Adipose tissue (tissue), 3 donors: ENCODE data around the gene CLTA. TPM values are rescaled to one million over a fixed set of nuclear protein-coding genes. Genes with fewer than 3 reads are reported as not detected.
"Not testable (repeated sequence)": the region's sequence is repeated elsewhere in the genome, so short reads cannot be mapped to it uniquely, and the experiment has no call there.

ENCODE experiments used
- H3K27ac ChIP-seq: one replicate; pipeline ENCODE4 v1.5.1; 2013; ENCODE audit warnings: low read depth, low read length
- WGBS, 3 donors: extraction: QIAGEN DNeasy Blood & Tissue Kit; methylation state at CpG; one replicate each; pipeline ENCODE4 v1.1.7; 2013; 5-methylcytosine and 5-hydroxymethylcytosine counted together
- polyA plus RNA-seq, 3 donors: library from polyadenylated mRNA; stranded (reverse); fragments of 200-250 nt; gene quantifications; one replicate each; pipeline ENCODE4 v1.2.3, GENCODE V29; 2013
- donor health status: healthy with polysubstance abuse.
- donor health status: Bipolar disorder and iron deficiency.
- donor health status: healthy.

The CLTA gene
- polyA plus RNA-seq, 3 donors, result 116 to 202 (median 185) TPM

GRCh38 chr9:36154331-36154952 lies 36.3 kb upstream of the CLTA start:
- 6 to 48% (median 22%) methylated on average over 11 of the region's 11 CpGs for WGBS, 3 donors
- peak overlapping the region; percentile 78 for H3K27ac ChIP-seq

- 92 to 99% (median 99%) methylated on average over 6 of the region's 6 CpGs for WGBS, 3 donors
- H3K27ac ChIP-seq, result no peak overlapping the region
Observed at GRCh38 chr9:36156116-36156515, 34.6 kb upstream of the CLTA start.

DNA sequence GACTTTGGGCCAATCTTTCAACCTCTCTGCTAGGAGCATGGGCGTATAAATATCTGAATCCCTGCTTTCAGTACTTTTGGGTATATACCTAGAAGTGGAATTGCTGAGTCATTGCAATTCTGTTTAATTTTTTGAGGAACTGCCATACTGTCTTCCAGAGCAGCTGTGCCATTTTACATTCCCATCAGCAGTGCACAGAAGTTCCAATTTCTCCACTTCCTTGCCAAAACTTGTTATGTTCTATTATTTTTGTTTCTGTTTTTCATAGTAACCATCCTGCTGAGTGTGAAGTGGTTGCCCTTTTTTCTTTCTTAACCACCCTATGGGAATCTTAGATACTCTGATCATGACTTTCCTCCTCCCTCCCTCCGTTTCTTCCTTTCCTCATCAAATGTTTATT lies 32.6 kb upstream of the CLTA start:
- no peak overlapping the region for H3K27ac ChIP-seq
- 43 to 77% (median 55%) methylated on average over 2 of the region's 2 CpGs for WGBS, 3 donors

- WGBS, 3 donors, result 64 to 78% (median 68%) methylated on average over 7 of the region's 7 CpGs
- no peak overlapping the region for H3K27ac ChIP-seq
Observed at GRCh38 chr9:36158917-36159316, 31.8 kb upstream of the CLTA start.

DNA sequence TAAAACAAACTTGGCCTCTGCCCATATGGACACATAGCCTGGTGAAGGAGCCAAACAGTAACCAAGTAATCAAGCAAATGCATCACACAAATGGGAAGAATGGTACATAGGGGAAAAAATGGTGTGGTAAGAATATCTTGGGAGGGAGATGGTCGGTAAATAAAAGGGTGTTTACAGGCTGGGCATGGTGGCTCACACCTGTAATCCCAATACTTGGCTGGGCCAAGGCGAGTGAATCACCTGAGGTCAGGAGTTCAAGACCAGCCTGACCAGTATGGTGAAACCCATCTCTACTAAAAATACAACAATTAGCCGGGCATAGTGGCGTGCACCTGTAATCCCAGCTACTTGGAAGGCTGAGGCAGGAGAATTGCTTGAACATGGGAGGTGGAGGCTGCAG lies 31.2 kb upstream of the CLTA start:
- WGBS, 3 donors, result 84 to 91% (median 91%) methylated on average over 4 of the region's 4 CpGs
- H3K27ac ChIP-seq, result not testable (repeated sequence)

DNA sequence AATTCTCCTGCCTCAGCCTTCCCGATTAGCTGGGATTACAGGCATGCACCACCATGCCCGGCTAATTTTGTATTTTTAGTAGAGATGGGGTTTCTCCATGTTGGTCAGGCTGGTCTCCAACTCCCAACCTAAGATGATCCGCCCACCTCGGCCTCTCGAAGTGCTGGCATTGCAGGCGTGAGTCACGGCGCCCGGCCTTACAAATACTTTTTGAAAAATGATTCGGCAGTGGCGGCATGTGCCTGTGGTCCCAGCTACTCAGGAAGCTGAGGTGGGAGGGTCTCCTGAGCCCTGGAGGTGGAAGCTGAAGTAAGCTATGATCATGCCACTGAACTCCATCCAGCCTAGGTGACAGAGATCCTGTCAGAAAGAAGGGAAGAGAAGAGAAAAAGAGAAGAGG lies 30.6 kb upstream of the CLTA start:
- 77 to 88% (median 81%) methylated on average over 11 of the region's 11 CpGs for WGBS, 3 donors
- not testable (repeated sequence) for H3K27ac ChIP-seq

DNA sequence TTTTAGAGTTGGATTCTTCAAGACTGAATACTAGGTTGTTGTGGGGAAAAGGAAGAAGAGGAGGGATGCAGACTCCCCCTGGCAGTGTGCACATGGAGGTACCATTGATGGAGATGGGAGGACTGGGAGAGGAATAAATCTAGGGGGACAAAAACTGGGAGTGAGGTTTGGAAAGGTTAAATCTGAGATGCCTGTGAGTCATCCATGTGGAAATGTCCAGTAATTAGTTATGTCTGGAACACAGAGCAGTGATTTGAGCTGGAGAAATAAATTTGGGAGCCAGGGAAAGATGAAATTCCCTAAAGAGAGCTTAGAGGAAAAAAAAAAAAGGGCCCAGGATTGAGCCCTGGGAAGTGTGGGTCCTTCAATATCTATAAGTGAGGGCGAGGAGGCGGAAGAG lies 29.5 kb upstream of the CLTA start:
- 78 to 95% (median 84%) methylated on average over 2 of the region's 2 CpGs for WGBS, 3 donors
- peak overlapping the region; percentile 70 for H3K27ac ChIP-seq

- WGBS, 3 donors, result 76 to 93% (median 91%) methylated on average over 17 of the region's 17 CpGs
Observed at GRCh38 chr9:36162211-36162738, 28.4 kb upstream of the CLTA start.

GRCh38 chr9:36163049-36163785 lies 27.5 kb upstream of the CLTA start:
- 33 to 44% (median 43%) methylated on average over 9 of the region's 9 CpGs for WGBS, 3 donors
- no peak overlapping the region for H3K27ac ChIP-seq

More at GRCh38 chr9:36162211-36162738, 28.4 kb upstream of the CLTA start:
- no peak overlapping the region for H3K27ac ChIP-seq

DNA sequence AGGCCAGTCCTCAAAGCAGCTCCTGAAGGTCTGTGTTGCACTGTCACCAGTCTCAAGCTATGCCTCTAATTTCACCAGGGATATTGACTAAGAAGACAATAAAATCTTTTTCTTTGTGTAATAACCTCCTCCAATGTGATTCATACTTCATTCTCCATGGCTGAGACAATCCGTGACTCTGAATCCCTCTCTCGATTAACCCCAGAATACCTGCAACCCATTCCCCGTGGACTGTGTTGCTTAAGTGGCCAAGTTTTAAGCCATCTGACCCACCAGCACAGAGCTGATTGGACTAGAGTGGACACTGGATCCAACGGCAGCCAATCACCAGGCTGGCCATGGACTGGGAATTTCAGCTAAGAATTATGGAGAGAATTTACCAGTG lies 26.9 kb upstream of the CLTA start:
- WGBS, 3 donors, result 67 to 74% (median 72%) methylated on average over 4 of the region's 4 CpGs
- no peak overlapping the region for H3K27ac ChIP-seq

- no peak overlapping the region for H3K27ac ChIP-seq
- WGBS, 3 donors, result 78 to 83% (median 80%) methylated on average over 6 of the region's 6 CpGs
Observed at GRCh38 chr9:36164372-36164771, 26.3 kb upstream of the CLTA start.

DNA sequence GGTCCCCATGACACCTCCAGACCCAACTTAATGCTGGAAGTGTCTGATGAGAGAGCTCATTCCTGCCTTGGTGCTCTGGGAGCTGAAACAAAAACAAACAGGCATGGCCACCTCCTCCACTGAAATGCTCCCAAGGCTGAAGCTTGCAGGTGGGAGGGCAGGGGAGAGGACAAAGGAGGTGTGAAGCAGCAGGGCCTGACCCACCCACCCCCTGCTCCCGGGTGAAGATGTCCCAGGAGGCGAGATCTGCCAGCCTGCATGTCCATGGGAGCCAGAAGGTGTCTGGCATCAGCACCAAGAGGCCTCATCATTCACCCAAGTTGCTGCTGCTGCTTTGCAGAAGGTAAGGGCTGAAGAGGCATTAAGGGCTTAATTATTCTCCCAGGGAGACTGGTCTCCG lies 25.7 kb upstream of the CLTA start:
- 64 to 84% (median 73%) methylated on average over 3 of the region's 3 CpGs for WGBS, 3 donors
- H3K27ac ChIP-seq, result no peak overlapping the region

DNA sequence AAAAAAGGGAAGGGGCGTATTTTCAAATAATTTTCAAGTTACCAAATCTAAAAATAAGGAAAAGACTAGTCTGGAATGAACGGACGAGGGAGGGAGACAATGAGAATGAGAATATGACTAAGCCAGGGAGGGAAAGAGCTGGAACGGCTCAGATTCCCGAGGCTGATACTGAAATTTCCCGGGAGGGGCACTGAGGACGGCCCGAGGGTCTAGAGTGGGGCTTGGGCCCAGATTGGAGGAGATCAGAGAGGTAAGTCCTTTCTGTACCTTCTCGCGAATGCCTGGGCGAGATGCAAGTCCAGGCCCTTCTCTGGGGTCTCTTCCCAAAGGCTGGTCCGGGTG lies 24.9 kb upstream of the CLTA start:
- WGBS, 3 donors, result 50 to 75% (median 50%) methylated on average over 11 to 12 of the region's 12 CpGs
- no peak overlapping the region for H3K27ac ChIP-seq

DNA sequence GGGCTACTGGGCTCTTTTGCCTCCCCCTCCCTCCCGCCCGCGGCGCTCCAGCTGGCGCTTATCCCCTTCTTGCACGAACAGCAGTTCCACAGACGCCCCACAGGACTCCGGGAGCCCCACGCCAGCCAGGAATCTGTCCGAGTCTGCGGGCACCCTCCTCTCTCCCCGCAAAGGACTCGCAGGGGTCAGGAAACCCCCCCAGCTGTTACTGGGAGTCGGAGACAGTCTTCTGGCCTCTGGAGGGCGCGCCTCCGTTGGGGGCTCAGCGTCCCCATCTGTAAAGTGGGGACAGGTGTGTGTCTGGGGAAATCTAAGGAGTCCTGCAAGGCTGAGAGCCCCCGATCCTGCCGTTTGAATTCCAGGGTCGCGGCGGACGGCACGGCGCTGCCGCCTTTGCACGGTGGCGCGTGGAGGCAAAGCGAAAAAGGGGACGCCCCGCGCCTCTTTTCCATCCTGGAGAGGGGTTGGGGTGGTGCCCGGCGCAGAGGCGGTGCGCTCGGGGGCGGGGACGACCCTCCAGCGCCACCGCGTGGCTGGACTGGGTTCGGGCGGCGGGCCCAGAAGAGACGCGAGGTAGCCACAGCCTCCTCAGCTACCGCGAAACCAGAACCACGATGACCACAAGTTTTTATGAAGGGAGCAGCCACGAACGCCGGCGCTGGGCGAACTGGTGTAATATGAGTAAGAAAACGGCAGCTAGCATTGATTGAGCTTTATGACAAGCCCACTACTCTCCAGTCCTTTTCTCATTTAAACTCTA lies 24.4 kb upstream of the CLTA start:
- WGBS, 3 donors, result 3 to 5% (median 5%) methylated on average over 49 to 58 of the region's 58 CpGs
- H3K27ac ChIP-seq, result no peak overlapping the region

DNA sequence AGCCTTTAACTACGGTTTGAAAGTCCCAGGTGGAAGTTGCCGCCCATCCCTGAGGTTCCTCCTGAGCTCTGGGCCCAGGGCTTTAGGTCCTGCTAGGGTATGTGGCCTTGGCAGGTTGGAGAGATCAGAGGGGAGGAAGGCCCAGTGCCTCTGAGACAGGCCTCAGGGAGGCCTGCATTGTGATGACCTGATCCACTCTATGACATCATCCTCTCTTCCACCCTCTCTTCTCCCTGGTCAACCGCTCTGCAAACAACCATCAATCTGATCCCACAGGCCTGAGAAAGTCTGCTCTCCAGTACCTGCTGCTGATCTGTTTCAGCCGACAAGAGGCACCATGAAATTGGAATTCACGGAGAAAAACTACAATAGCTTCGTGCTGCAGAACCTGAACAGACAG lies 21.6 kb upstream of the CLTA start, which contains the start of gene CCIN:
CCIN (plus strand) TSS at position 223 of the 400 bp plus-strand sequence; CDS start at position 338, 115 bp downstream.
- WGBS, 3 donors, result 87 to 89% (median 88%) methylated on average over 6 of the region's 6 CpGs
- H3K27ac ChIP-seq, result no peak within 1 kb of the TSS

- no peak overlapping the region for H3K27ac ChIP-seq
- WGBS, 3 donors, result 80 to 89% (median 85%) methylated on average over 17 of the region's 17 CpGs
Observed at GRCh38 chr9:36169708-36170107, 21.0 kb upstream of the CLTA start.

- 92 to 97% (median 96%) methylated on average over 13 of the region's 13 CpGs for WGBS, 3 donors
- no peak overlapping the region for H3K27ac ChIP-seq
Observed at GRCh38 chr9:36170531-36170930, 20.2 kb upstream of the CLTA start.

GRCh38 chr9:36173861-36174260 lies 16.9 kb upstream of the CLTA start:
- WGBS, 3 donors, result 92 to 99% (median 93%) methylated on average over 2 of the region's 2 CpGs
- no peak overlapping the region for H3K27ac ChIP-seq

DNA sequence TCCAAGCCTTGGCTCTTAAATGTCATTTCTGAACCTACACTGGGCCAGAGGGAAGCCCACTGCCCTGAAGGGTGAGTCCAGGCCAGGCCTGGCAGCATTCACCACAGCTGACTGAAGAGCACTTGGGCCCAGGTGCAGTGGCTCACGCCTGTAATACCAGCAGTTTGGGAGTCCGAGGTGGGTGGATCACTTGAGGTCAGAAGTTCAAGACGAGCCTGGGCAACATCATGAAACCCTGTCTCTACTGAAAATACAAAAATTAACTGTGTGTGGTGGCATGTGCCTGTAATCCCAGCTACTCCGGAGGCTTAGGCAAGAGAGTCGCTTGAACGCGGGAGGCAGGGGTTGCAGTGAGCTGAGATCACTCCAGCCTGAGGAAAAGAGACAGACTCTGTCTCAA lies 16.4 kb upstream of the CLTA start:
- no peak overlapping the region for H3K27ac ChIP-seq
- 82 to 92% (median 90%) methylated on average over 7 of the region's 7 CpGs for WGBS, 3 donors
